NCI-H128 (cell line): ENCODE measurements around the gene HOXA7.

Source experiments
- DNase-seq: peaks from one replicate; lab custom pipeline; 2025; ENCODE audit not compliant: unreplicated experiment; lab: John Stamatoyannopoulos, UW

The HOXA7 gene

GRCh38 chr7:27156508-27156898, at the start of gene HOXA7:
HOXA7 (minus strand) TSS chr7:27156675; CDS start chr7:27156545, 130 bp downstream.
- DNase-seq, result no peak

DNA sequence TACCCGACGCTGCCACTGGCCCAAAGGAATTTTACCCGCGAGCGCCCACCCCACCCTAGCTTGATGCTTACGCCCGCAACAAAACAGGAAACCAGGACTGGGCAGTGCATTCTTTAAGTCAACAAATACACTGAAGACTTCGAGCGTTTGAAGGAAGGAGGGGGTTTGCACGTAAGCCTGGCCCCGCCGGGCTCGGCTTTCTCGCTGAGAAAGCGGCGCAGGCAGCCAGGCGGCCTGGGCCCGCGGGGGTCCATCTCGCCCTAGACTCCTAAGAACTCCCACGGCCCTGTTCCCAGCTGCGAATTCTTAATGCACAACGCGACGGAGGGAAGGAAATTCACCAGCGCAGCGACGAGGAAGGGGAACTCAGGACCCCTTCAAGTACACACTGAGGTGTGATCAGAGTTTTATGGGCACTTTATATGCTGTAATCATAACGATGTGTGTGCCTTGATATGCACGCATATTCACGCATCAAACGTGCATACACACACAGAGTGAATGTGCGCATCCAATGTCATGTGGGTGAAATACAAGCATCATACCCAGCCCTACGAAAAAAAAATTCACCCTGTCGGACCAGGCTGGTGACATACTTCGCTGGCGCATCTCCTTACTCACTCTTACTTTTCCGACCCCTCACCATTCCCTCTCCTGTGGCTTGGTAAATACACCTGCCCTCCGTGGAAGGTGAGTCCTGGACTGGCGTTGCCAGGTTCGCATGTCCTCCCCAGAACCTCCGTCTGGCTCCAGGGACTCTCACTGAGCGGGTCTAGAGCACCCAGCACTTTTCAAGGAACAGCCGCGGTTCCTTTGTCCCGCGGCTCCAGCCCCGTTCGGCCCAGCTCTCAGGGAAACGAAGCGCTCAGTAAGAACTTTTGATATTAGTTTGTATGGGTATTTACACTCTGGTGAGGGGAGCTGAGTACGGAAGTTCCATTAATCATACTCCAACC, 49.1 kb upstream of the HOXA7 start:
- no peak for DNase-seq

- no peak for DNase-seq
These were observed 48.4 kb upstream of the HOXA7 start for GRCh38 chr7:27204851-27205322.

DNA sequence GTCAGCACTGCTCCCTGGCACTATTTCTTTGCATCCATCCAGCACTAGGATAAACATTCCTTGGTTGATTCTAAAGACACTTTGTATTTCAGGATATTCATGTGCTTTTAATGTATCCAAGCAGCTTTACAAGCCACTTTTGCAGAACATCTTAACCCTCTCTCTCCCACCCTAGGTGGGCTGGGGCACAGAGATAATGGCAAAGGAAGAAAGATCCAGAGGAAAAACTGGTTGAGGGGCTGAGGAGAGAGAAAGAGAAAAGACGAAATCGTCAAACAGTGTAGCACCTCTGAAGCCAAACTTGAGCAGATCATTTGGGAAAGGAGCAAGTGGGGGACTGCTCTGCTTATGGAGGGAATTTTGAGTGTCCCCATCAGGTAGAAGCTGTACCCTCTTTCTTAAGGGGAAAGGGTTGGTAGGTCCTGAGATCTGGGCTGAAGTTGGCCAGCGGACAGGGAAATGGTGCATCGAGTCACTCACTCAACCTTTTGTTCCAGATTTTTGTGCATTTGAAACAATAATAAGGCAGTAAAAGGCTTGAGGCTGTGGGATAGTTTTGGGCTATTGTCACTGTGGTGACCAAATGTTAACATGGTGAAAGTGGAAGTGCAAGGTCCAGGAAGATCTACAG, 47.6 kb upstream of the HOXA7 start:
- DNase-seq, result no peak

DNA sequence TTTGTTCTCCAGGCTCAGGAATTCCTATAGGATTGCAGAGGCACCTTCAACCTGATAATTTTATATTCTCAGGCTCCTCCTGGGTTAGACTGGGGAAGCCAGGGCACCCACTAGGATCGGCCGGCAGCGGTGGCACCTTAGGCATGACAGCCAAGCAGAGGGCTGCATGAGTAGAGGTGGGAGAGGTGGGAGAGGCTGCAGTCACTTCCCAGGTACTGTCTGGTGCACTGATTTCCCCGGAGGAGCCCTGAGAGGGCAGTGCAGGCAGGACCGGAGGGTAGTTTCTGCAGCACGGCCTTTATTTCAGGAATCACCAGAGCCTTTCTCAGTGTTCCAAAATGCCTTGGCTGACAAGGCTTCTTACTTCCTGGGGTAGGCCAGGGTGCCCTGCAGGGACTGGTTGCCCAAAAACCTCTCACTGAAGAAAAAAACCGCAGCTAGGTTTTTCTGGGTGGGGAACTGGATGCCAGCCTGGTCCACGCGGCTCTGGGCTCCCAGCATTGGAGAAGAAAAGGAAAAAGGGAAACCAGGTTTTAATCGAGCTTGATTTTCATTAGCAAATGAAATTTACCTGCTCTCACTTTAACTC, 47.0 kb upstream of the HOXA7 start:
- no peak for DNase-seq

GRCh38 chr7:27202862-27203134, 46.3 kb upstream of the HOXA7 start:
- DNase-seq, result no peak

DNA sequence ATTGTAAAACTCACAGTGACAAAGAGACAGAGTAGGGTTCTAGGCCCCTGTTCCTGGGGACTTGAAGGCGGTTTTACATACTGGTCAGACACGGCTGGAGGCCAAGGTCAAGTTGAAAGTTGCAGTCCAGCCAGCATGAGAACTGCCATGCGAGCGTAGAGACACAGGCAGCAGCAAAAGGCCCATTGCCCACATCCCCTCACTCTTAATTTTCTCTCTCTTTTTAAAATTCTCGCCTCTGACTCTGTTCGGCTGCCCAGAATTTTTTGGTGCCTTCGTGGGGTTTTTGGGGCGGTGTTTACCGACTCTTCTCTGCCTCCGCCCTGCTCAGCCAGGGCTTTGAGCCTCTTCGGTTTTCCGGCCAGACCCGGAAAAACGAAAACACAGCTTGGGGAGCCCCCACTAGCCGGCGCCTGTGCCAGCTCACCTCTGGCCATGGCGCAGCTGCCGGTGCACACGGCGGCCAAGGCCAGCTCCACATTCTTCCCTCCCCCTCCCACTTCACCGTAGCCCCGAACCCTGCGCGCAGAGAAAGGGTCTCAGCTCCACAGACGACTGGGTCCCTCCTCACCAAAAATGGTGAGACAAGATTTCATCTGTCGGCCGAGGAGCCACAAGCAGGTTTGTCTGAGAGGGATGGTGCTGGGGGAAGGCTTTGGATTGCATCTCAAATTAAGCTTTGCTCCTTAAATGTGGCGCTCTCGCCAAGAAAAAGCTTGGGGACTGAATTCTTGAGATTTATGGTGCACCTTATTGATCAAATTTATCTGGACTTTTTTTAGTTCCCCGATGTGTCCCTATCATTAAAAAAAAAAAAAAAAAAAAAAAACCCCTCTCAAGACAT, 45.8 kb upstream of the HOXA7 start:
- DNase-seq, result no peak

GRCh38 chr7:27201580-27202017, 45.1 kb upstream of the HOXA7 start:
- no peak for DNase-seq

DNA sequence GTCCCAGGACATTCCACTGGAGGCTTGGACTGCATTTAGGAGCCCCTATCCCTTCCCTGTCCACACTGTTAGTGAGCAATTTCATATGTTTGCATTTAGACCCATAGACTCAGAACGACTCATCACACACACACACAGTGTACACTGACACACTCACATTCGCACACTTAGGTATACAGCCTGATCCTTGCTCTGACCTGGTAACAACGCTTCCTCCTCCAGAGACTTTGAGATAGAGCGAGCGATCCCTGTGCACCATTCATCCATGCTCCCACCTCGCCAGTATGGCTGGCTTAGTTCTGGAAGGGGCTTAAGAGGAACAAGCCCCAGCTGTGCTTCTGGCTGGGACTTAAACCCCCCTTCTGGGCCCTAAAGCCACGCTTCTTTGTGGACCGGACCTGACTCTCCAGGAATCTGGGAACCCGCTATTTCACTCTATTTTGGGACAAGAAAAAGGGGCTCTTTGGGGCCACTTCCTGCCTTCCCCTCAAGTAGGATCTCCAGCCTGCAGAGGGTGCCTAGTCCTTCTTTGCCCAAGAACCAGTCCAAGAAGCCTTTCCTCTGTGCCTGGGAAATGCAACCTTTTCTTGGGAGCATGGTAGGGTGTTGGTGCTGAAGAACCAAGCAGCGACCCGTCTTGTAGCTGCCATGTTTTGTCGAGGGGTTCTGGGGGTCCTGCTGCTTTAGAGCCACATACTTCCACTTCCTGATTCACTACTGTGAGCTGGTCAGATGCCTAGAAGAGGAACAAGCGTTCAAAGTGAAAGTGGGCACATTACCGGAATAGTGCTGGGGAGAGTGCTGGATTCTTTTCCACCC, 44.5 kb upstream of the HOXA7 start:
- DNase-seq, result no peak

- DNase-seq, result peak; percentile 65
These were observed 43.6 kb upstream of the HOXA7 start, which contains the start of gene HOXA13 for GRCh38 chr7:27199849-27200760. HOXA13 (minus strand) TSS chr7:27200091; CDS start chr7:27200077, 14 bp downstream.

DNA sequence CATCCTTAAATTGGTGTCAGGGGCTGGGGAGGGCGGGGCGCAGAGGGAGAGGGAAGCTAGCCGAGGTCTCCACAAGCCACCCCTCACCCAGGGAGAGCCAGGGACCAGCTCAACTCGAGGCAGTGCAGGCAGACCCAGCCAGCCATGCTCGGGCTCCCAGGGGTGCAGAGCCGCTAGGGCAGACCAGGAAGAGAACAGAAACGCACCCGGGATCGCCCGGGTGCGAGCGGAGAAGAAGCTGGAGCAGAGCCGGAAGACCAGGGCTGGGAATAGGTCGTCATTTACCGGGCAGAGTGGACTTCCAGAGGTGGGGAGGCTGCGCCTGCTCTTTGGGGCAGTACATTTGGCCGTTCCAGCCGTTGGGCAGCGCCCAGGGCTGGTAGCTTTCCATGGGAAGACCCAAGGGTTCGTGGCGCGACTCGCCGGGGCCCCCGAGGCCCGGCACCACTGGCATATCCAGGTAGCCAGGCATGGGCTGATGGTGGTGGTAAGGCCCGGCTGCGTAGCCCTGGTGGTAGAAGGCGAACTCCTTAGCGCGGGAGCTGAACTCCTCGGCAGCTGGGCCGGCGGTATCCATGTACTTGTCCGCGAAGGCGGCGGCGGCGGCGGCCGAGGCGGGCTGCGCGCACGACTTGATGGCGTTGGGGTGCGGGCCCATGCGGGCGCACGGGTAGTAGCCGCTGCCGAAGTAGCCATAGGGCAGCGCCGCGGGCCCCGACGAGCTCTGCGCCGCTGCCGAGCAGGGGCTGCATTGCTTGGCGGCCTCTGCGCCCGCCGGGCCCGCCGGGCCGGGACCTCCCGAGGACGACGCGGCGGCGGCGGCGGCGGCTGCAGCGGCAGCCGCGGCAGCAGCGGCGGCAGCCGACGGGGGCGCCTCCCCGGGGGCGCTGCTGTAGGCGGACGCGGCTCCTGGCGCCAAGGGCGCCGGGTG, 42.7 kb upstream of the HOXA7 start:
- no peak for DNase-seq

DNA sequence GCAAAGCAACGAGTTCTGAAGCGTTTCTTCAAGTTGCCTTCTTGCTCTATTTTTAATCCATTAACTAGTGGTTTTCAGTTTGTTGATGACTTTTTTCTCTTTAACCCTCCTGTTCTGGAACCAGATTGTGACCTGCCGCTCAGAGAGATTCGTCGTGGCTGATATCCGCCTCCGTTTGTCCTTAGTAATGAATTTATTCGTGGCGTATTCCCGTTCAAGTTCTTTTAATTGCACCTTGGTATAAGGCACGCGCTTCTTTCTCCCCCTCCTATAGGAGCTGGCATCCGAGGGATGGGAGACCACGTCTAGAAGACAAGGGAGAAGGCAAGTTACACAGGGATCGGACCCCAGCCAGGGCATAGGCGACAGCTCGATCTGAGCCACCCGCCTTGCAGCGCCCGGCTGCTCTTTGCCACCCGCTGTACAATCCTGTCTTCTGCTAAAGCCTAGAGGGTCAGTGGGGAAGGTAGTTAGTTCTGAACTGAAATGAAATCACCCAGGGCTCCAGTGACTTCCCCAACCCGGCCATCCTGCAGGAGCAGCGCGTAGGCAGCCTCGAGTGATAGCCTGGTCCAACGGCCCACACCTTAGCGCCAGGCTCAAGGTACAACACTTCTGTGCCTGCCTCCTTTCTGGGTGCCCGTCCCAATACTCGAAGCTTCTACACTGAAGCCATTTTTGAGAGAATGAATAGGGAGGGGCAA, 41.8 kb upstream of the HOXA7 start:
- DNase-seq, result no peak

DNA sequence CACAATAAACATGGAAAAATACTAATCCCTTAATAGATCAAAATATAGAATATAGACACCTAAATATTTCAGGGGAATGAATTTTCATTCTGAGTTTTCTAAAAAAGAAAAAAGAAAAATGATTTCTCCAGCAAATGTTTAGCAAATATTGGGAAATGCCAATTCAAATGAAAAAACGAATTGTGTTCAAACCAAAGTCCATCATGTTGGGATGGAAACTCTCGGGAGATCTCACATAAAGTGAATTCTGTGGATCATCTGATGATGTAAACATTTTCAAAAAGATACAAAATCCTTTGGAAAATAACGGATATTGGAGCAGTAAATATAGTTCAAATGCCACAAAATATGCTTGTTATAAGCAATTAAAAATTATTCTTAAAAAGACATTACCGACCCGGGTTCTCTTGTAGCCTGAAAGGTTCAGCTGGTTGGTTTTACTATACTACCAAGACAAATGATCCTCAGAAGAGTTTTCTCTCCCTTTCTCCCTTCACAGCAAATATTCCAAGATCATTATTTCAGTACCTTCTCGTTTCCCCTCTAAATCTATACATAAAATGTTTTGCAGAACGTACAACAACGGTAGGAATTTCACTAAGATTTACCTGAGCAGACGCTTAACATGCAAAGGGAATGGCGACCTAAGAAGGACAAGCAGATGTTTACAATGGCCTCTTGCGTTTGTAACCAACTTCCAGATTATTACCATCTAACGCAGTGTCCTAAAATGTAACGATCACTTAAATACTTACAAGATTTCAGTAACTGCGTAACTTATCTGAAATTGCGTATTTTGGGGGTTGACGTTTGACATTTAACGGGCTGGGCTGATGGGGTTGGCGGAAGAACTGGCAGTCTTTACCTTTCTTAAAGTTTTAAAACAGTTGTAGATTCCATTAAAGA, 40.9 kb upstream of the HOXA7 start:
- no peak for DNase-seq

DNA sequence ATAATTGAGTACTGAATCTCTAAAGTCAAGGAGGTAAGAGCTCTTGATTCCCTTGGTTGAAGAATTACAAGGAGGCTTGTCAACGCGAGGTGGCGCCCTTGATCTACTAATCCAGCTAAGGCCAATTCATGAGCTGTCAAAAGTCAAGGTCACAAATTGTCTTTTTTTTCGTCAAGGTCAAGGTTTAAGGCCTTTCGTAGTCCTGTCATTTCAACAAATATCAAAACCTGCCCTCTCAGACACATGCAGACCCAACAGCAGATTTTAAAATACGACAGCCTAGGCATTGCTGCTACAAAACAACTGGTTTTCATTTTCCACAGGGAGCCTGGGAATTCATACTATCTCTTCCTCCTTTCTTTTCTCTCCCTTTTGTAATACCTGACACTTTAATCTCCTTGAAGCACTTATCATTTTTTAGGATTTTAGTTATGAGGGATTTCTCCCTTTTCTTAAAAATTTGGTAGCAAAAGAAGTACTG, 39.9 kb upstream of the HOXA7 start:
- peak; percentile 24 for DNase-seq

GRCh38 chr7:27194686-27195379, 38.4 kb upstream of the HOXA7 start:
- DNase-seq, result no peak

GRCh38 chr7:27194002-27194352, 37.5 kb upstream of the HOXA7 start:
- no peak for DNase-seq
